Calu3 (cell line): ENCODE data around the gene MAGEF1. TPM values are rescaled to one million over a fixed set of nuclear protein-coding genes. Genes with fewer than 3 reads are reported as not detected.

Experiments
- BruUV-seq: library from RNA; stranded (reverse); fragments of 400-500 nt; replicated peaks from 2 replicates; lab custom pipeline; 2021; lab: Mats Ljungman, UMichigan
- CTCF ChIA-PET: fragments of 300-600 bp; sonication (Branson Sonifier 250); formaldehyde crosslinking; loops from one replicate; lab custom pipeline; 2022; ENCODE audit warnings: antibody characterized with exemption; lab: Charles Lee
- DNase-seq: peaks from one replicate; pipeline ENCODE4 v3.0.0; 2022
- H3K27ac Mint-ChIP-seq: one replicate; pipeline ENCODE4 v1.8.0; 2022; ENCODE audit warnings: mixed read lengths; ENCODE audit not compliant: unreplicated experiment
- H3K27me3 Mint-ChIP-seq: one replicate; pipeline ENCODE4 v1.8.0; 2022; ENCODE audit warnings: mixed read lengths; ENCODE audit not compliant: unreplicated experiment
- H3K36me3 Mint-ChIP-seq: one replicate; pipeline ENCODE4 v1.8.0; 2022; ENCODE audit warnings: mild to moderate bottlenecking, moderate library complexity, mixed read lengths; ENCODE audit not compliant: insufficient read depth, unreplicated experiment
- H3K4me1 Mint-ChIP-seq: one replicate; pipeline ENCODE4 v1.8.0; 2022; ENCODE audit warnings: mild to moderate bottlenecking, low read depth, mixed read lengths; ENCODE audit not compliant: unreplicated experiment
- H3K4me3 Mint-ChIP-seq: one replicate; pipeline ENCODE4 v1.8.0; 2022; ENCODE audit warnings: mild to moderate bottlenecking, low read depth, moderate library complexity, mixed read lengths; ENCODE audit not compliant: unreplicated experiment
- H3K9me3 Mint-ChIP-seq: one replicate; pipeline ENCODE4 v1.8.0; 2022; ENCODE audit warnings: low read depth, mixed read lengths; ENCODE audit not compliant: unreplicated experiment
- CTCF ChIP-seq: fragments of 200-600 bp; IDR thresholded peaks from one replicate; pipeline ENCODE4 v1.8.0; 2022; ENCODE audit warnings: antibody characterized with exemption; ENCODE audit not compliant: unreplicated experiment
- intact Hi-C: fragments of 100-400 bp; cut with micrococcal nuclease; formaldehyde crosslinking; loops from one replicate; pipeline ENCODE4 v1.10.0; 2022; ENCODE audit not compliant: unreplicated experiment
- total RNA-seq: library from RNA; stranded (reverse); gene quantifications from 2 replicates; pipeline ENCODE4 v1.2.3, GENCODE V29; 2022

The MAGEF1 gene
- total RNA-seq, 1 experiment from 2014 or later: 57.9 TPM

GRCh38 chr3:184683900-184684560, 27.8 kb downstream of the MAGEF1 start:
- H3K36me3 Mint-ChIP-seq: no peaks in the 10 kb centered on the region
- no peak for DNase-seq
- H3K4me1 Mint-ChIP-seq: no peaks in the 10 kb centered on the region
- no peak overlapping the region for H3K4me3 Mint-ChIP-seq
- H3K27ac Mint-ChIP-seq: no peak overlapping the region
- no TSS peak for BruUV-seq
- intact Hi-C loops: no loop called here
- H3K27me3 Mint-ChIP-seq: peaks cover 68% of the 10 kb centered on the region
- CTCF ChIA-PET: interaction anchor here (0.6 kb wide), 1 partner anchor 19 kb away, joined by 4 read pairs; no protein-coding TSS in a partner anchor
- peaks cover 2% of the 10 kb centered on the region for H3K9me3 Mint-ChIP-seq
- TF ChIP-seq CTCF: no peak

- H3K4me1 Mint-ChIP-seq: no peaks in the 10 kb centered on the region
- DNase-seq: no peak
- peaks cover 2% of the 10 kb centered on the region for H3K9me3 Mint-ChIP-seq
- H3K27ac Mint-ChIP-seq: no peak overlapping the region
- no TSS peak for BruUV-seq
- intact Hi-C loops: no loop called here
- TF ChIP-seq CTCF: no peak
- CTCF ChIA-PET: interaction anchor here (0.6 kb wide), 1 partner anchor 19 kb away, joined by 4 read pairs; no protein-coding TSS in a partner anchor
- no peaks in the 10 kb centered on the region for H3K36me3 Mint-ChIP-seq
- H3K27me3 Mint-ChIP-seq: peaks cover 68% of the 10 kb centered on the region
- H3K4me3 Mint-ChIP-seq: no peak overlapping the region
Observed at GRCh38 chr3:184683234-184683633, 28.6 kb downstream of the MAGEF1 start.

GRCh38 chr3:184682671-184683070, 29.2 kb downstream of the MAGEF1 start:
- Mint-ChIP-seq H3K36me3 (no peaks in the 10 kb centered on the region), H3K4me1 (no peaks in the 10 kb centered on the region), H3K27me3 (peaks cover 68% of the 10 kb centered on the region), H3K4me3 (no peak overlapping the region), H3K27ac (no peak overlapping the region), H3K9me3 (peaks cover 2% of the 10 kb centered on the region)
- CTCF ChIA-PET: interaction anchor here (0.7 kb wide), 1 partner anchor 1639 kb away, joined by 3 read pairs; no protein-coding TSS in a partner anchor
- no peak for DNase-seq
- intact Hi-C loops: no loop called here
- no TSS peak for BruUV-seq
- no peak for TF ChIP-seq CTCF

GRCh38 chr3:184680385-184681345, 31.2 kb downstream of the MAGEF1 start:
- Mint-ChIP-seq H3K4me1 (no peaks in the 10 kb centered on the region), H3K9me3 (peaks cover 2% of the 10 kb centered on the region), H3K36me3 (no peaks in the 10 kb centered on the region), H3K4me3 (no peak overlapping the region), H3K27me3 (peaks cover 76% of the 10 kb centered on the region), H3K27ac (no peak overlapping the region)
- no peak for TF ChIP-seq CTCF
- BruUV-seq: no TSS peak
- DNase-seq: no peak
- intact Hi-C loops: no loop called here
- CTCF ChIA-PET: interaction anchor here (0.6 to 1.2 kb wide), 2 partner anchors 10 to 119 kb away, joined by 3 to 9 read pairs; partner anchors contain the start of gene EPHB3
